Stimulated activated CD8-positive, alpha-beta memory T cell treated with anti-CD3 and anti-CD28 coated beads, Interleukin-4, amount 100 ng/mL, for 48 hours (primary cell): Measurements from ENCODE around the gene UNC5A.

Experiments used
- DNase-seq: peaks from one replicate; pipeline ENCODE4 v3.0.0-alpha.2; 2020

UNC5A gene

DNA sequence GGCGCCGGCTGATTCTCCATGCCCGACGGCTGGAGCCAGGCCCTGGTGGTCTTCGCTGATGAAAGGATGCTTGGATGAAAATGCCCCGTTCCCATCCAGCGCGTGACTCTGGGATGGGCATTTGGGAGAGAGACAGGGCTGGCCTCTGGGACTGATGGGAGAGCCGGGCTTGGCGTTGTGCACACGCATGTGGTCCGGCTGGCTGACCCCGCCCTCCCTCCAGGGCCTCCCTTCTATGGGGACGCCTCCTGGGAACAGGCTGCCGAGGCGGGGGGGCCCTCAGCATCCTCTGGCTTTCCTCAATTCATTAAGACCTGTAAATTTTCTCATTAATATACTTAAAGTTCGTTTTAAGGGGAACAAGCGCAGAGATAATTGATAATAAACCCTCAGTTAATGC, 36.8 kb downstream of the UNC5A start:
- DNase-seq: no peak

DNA sequence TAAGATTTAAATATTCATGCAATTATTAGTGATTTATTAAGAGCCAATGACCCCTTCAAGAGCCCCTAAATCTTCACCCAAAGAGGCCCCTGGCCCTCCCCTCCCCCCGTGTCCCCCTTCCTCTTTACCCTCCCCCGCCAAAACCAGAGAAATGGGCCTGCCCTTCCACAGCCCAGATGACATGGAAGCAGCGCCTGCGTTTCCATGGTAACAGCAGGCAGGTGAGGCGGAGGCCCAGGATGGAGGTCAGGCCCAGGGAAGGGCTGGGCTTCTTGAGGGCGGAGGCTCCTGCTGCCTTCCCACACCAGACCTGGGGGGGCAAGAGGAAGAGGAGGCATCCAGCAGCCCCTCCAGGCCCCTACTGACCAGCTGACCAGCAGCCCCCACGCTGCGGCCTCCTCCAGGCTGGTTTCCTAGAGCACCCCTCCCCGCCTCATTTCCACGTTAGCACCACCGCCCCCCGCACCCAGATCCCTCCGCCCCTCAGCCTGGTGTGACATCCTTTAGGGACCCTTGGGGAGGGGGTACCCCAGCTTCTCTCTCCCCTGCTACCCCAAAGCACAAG, 37.4 kb downstream of the UNC5A start:
- DNase-seq: no peak

DNA sequence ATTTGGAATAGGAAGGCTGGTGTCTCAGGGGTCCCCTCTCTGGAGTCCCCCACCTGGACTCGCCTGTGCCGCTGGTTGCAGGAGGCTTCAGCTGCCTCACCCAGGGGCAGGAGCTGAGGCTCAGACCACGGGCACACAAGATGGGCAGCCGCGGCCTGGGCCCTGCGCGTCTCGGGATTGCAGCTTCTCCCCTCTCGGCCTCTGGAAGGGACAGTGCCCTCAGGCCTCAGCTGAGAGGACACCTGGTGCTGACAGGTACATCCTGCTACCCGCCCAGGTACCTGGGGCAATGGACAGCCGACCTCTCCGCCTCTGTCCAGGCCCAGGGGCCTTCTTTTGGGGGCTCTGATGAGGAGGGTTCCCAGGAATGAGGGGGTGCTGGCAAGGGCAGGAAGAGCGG, 38.3 kb downstream of the UNC5A start:
- no peak for DNase-seq

DNA sequence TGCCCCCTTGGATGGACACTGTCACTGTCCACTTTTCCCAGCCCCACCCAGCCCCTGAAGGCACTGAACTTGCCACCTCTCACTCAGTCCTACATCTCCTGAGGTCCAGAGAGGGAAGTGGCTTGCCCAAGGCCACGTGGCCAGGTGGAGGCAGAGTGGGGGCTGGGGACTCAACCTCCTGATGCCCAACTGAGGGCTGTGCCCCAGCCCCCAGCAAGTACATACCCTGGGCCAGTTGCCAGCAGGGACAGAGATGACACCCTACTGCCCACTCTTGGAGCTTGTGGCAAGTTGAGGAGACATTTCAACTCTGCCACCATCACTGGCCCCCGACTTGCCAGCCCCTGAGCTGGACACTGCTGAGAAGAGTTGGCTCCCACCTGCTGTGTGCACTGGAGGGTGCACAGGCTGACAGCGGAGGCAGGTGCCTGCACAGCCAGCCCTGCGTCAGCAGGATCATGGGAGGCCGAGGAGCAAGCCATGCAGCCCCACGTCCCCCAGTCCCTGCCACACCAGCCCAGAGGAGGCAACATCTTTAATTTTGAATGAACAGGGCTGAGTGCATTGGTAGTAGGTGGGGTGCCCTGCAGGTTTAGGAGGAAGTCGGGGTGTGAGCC, 39.4 kb downstream of the UNC5A start:
- DNase-seq: no peak

DNA sequence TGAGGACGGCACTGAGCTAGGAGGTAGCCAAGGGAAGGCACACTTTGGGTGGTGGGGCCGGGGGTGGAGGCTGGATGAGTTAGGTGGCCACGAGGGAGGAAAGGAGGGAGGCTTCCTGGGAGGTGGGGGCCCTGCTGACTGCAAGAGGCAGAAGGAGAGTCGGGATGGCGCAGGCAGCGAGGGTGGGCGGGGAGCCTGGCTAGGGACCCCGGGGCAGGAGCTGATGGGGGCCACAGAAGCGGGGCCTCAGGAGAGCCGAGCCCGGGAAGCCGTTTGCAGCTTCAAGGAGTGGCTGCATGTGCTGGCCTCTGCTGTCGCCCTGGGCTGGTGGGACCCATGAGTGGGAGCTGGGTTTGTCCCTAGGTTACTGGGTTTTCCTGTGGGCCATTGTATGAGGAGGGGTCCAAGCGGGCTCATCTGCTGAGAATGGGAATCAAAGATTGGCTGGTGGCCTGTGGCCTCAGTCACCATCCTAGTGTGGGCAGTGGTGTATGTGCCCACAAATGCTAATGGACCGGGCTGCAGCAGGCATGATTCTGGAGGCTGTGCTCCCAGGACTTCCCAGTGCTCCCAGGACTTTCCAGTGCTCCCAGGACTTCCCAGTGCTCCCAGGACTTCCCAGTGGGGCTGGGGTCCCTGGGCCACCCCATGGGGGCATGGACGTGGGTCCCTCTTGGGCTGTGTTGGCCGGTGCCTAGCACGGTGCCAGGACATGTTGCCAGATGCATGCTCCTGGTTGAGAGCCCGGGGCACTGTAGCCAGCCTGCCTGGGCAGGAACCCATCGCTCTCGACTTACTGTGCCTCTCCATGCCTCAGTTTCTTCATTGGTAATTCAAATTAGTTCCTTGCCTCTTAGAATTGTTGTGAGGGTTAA, 40.2 kb downstream of the UNC5A start:
- no peak for DNase-seq

DNA sequence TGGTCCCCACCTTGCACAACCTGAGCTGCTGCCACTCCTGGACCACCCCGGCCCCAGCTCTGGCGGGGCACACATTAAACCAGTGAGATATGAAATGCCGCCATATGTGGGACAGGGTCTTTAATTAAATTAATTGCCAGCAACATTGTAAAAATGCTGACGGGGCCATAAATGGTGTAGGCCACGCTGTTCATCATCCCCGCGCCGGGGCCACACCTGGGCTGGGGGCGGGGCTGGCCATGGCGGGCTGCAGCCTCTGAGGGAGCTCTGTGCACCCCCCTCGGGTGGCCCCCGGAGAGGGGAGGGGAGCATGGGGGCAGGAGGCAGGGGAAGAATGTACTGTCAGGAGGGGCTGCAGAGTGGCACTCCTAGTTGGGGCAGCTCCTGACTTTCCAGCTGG, 41.0 kb downstream of the UNC5A start:
- no peak for DNase-seq

DNA sequence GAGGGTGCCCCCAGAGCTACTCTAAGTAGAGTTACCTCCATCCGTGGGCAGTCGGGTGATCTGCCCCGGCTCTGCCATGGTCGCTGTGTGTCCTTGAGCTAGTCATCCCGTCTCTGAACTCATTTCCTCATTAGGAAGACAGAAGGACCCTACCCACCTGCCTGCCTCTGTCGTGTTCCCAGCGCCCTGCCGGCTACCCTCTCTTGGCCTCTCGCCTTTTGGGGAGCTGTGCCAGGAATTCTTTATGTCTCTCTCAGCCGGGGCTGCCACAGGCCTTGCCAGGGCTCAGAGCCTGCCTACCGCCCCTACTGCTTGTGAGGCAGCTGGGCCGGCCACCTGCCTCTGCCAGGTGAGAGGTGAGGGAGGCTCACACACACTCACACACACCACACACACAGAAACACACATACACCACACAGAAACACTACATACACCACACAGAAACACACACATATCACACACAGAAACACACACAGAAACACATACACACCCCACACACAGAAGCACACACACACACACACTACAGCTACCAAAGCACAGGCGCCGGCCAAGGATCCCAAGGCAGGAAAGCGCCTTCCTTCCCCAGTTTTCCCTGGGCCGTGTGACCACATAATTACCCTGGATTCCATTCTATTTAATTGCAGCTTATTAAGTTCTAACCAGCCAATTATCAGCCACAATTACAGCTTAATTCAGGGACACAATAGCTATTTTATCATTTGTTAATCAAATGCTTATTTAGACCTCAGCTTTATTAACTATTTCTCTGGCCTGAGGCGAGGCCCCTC, 41.7 kb downstream of the UNC5A start:
- DNase-seq: no peak

DNA sequence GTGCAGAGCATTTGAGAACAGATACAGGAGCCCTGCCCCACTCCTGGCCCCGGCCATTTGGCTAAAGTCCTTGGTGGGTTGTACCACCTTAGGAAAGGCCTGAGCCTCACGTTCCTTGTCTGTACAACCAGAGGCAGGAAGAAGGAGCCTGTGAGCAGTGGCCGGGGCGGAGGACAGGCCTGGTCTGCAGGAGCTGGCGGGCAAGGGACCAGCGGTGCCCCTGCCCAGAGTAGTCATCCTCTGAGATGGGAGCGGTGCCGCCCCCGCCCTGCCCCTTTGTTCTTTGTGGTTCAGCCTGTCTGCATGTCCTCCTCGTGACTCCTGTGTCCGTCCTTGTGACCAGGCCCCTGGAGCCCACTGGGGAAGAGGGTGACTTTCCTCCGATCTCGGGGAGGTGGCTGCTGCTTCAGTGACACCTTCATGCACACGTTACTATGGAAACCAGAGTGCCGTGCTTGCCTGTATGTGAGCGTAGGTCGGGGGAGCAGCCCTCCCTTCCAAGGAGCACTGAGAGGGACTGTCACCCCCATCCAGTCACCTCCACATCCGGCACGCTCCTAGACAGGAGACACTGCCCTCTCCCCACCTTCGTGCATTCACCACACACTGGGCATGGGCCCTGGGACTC, 42.9 kb downstream of the UNC5A start:
- DNase-seq: no peak

DNA sequence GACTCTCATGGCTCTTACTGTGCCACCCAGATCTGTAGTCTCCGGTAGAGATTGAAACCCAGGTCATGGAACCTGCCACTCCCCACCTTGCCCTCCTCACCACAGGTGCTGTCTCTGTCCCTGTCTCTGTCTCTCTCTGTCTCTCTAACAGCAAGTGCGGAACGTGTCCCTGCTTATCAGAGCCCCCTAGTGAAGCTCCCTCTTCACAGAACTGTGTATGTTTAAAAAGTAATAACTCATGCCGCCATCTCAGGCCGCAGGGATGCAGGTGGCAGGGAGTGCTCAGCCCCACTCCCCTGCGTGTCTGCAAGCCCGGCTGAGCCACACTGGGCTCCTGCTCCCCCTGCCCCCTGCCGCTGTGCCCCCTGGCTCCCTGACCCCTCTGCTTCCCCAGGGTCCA, 43.8 kb downstream of the UNC5A start:
- no peak for DNase-seq

DNA sequence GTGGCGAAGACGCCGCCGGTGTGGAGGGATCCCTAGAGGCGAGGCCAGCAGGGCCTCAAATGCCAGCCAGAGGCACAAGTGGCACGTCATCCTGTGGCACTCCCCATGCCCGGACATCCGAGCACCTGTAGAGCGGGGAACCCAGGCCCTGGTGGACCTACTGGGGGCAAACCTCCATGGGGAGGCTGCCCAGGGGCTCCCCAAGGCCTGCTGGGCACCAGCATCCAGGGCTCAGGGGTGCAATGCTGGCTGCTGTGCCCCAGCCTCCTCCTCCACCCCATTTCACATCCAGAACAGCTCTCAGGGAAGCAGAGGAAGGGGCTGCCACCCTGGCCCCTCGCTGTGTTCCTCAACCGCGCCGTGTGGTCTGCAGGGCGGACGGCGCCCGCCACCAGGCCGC, 45.2 kb downstream of the UNC5A start:
- DNase-seq: no peak

DNA sequence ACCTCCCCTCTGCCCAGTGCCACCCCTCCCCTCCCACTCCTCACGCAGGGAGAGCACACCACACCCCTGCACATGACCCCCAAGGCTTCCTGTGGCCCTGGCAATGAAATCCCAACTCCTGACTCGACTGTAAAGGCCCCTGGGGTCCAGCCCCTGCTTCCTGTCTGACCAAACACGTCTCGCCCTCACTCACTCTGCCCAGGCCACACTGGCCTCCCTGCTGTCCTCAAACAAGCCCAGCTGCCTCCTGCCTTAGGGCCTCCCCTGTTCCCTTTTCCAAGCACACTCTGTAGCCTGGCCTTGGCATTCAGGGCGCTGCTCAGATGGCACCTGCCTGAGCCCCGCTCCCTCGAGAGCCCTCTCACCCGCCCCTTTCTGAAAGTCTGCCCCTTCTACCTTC, 46.4 kb downstream of the UNC5A start:
- DNase-seq: no peak

DNA sequence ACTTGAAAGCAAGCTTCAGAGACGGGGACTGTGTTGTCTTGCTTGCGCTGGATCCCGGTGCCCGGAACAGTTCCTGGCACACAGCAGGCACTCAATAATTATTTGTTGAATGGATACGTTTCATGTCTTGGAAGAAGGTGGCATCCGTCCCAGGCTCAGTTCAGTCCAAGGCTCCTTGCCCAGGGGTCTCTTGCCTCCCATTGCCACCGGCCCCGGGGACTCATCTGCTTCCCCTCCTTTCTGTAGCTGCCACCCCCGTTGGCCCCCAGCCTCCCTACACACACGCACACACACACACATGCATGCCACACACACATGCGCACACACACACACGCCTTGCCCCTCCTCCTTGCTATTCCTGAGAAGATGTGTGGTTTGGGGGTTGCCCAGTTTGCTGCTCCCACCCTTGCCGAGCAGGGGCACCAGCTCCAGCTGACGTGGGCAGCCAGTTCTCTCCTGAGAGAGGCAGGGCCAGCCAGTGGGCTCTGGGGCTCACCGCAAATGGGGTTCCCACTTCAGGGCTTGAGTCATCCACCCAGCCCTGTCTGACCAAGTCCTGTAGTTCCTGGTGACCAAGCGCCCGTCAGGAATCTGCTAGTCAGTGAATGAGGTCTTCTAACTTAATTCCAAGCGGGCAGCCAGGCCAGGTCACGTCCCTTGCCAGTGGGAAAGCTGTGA, 47.0 kb downstream of the UNC5A start:
- DNase-seq: no peak

DNA sequence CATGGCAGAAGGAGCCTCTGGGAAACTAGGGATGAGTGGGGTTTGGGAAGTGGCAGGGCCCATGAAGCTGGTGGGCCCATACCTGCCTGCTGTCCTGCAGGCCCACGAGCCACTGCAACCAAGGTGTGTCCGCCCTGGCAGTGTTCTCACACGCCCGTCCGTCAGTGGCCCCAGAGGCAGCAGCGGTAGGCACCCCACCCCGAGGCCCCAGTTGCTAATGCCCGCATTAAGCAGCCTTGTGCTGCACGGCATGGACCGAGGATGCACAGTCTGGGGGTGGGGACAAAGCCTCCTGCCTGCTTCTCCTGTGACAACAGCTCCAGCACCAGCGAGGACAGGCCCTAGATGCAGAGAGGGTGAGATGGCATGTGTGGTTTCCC, 47.5 kb downstream of the UNC5A start:
- no peak for DNase-seq

DNA sequence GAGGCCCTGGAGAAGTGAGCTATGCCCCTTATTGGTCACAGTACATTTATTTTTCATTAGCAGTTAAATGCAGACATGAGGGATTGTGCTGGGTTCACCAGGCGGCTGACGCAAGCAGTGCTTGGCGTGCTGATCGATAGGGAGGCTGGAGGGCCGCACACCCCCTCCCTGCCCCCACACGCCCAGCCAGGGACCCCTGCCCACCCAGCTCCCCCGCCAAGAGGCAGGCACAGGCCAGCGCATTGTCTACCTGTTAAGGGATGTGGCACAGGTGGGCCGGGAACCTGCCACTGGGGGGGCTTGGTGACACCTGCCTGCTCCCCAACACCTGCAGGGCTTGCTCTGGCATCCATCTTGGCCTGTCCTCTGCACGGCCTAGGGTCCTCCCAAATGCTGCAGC, 49.6 kb downstream of the UNC5A start:
- no peak for DNase-seq

DNA sequence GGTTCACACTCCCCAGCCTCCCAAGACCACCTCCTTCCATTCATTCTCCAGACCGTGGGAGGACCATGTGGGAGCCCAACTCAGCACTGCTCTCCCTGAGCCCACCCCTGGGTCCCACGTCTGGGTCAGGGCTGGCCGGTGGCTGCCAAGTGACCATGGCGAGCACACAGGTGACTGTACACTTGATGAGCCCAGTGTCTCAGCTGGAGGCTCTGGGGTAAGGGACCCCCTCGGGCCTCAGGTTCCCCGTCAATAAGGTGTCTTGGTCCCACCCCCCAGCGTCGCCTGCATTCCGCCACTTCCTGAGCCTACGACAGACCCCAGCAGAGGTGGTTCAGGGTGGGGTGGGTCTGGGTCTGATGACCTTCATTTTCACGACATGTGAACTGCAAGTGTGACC, 50.0 kb downstream of the UNC5A start:
- DNase-seq: no peak

DNA sequence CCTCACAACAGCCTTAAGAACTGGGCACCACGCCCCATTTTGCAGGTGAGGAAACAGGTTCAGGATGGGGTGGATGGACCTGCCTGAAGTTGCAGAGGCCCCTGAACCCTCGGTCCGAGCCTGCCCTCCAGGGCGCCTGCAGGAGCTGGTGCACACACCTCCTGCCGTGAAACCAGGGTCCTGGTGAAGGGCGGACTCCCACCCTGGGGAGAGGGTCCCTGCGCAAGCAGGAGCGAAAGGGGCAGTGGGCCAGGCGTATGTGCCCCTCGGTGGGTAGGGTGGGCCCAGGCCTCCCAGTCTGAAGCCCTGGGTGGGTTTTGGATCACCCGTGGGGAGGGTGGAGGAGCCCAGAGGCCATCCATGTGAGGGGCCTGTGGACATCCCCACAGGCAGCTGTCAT, 50.9 kb downstream of the UNC5A start:
- DNase-seq: no peak

DNA sequence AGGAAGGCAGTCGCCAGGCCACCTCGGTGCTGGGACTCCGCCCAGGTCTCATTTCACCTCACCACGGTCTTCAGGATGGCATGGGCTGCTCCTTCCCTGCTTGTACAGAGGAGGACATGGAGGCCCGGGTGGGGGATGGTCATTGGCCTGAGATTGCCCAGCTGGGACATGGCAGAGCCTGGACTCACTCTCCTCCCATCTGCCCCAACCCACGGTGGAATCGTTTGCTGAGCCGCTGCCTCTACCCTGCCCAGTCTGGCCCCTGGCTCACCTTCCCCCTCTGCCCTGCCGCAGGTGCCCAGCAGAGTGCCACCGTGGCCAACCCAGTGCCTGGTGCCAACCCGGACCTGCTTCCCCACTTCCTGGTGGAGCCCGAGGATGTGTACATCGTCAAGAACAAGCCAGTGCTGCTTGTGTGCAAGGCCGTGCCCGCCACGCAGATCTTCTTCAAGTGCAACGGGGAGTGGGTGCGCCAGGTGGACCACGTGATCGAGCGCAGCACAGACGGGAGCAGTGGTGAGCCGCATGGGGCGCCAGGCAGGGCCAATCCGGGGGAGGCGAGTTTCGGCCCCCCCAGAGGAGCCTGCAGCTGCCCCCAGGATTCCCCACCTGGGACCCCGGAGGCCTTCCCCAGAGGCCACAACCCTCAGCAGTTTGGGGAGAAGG, 52.1 kb downstream of the UNC5A start:
- no peak for DNase-seq

DNA sequence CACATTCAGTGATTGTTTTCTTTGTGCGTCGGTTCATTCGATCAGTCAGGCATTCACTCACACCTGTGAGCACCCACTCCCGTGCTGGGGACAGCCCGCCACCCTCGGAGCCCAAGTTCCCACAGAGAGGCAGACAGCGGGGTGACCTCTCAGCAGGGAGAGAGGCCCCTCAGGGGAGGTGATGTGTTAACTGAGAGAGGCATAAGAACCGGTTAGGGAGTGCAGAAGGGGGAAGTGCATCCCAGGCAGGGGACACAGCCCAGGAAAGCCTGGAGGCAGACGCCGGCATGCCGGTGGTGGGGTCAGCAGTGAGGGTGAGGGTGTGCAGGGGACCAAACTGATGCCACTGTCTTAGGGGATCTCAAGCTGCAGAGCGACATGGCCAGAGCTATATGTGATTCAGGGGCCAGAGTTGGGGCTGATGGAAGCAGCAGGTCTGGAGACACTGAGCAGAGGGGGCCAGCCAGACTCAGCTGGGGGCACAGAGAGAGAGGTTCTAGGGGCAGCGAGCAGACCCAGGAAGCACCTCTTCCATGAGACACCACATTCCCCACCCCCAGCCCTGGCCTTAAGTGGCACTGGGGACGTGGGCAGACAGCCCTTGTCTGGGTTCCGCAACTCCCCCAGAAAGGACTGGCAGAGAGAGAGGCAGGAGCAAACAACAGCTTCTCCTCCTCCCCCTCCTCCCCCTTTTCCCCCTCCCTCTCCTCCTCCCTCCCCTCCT, 52.8 kb downstream of the UNC5A start:
- DNase-seq: no peak

DNA sequence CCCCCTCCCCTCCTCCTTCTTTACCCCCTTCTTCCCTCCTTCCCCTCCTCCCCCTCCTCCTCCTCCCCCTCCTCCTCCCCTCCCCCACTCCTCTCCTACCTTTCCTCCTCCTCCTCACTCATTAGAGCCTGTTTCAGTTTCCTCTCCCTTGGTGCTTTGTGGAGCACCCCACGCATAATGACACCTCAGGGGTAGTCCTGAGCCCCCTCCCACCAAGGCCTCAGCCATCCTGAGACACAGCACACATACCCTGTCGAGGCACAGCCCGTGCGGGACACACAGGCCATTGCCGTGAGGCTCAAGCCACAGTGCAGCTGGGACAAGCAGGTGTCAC, 53.4 kb downstream of the UNC5A start:
- DNase-seq: no peak

DNA sequence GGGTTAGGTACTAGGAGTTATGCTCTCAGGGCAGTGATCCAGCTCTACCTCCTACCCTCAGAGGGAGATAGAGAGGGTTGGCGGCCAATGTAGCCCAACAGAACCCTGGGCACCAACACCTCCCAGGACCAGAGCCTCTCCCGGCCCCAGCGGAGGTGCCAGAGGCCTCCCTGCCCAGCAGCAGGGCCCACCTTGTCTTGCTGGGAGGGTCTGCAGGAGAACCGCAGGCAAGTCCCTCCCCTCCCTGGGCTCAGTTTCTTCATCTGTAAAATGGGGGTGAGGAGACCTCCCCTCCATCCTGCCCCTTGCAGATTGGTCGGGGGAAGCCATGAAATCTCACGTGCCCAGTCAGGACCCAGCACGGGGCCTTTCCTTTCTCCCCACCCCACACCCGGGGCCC, 54.4 kb downstream of the UNC5A start:
- no peak for DNase-seq

DNA sequence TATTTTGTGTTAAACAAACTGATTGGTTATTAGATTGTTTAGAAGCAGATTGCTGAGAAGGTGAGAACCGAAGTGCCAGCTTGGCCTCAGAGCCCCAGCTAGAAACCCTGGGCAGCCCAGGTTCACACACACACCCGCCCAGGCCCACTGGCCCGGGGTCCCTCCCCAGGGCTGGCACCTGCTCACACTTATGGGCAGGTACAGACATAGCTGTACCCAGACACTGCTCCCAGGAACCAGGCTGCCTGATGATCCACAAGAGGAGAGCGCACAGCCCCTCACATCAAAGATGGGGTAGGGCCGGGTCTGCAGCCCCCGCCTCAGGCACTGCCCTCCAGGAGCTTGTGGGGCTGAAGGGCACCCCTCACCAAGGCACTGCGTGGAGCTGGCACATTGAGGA, 55.6 kb downstream of the UNC5A start:
- no peak for DNase-seq
